Fibroblast of mammary gland (primary cell): ENCODE measurements around the gene CCDC38.

ENCODE experiments used
- DNase-seq: peaks from one replicate; pipeline ENCODE4 v3.0.0-alpha.2; 2010; ENCODE audit warnings: low read depth
- H3K4me3 ChIP-seq: 2 replicates; pipeline ENCODE4 v1.5.1; 2011; ENCODE audit warnings: low read depth, mild to moderate bottlenecking, low read length, moderate library complexity; ENCODE audit not compliant: control insufficient read depth
- TF ChIP-seq, protein P1 (sequence below): conservative IDR thresholded peaks from 2 replicates; pipeline ENCODE4 v1.5.1; 2011; ENCODE audit warnings: low read depth, low read length, inconsistent platforms; ENCODE audit not compliant: control insufficient read depth, insufficient read depth

Gene CCDC38

DNA sequence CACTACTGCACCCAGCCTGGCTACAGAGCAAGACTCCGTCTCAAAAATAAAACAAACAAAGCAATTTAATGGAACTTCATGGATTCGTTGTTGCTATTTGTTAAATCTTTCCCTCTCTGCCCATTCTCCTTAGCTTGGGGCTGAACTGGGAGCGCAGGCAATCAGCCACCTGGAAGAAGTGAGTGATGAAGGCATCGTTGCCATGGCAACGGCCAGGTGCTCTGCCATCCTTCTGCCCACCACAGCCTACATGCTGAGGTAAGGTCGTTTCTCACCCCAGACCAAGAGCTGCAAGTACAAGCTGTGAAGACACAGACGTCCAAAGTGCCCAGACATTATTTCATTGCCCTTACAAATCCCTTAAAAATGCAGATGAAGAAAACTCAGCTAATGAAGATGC is 19.8 kb upstream of the CCDC38 start:
- TF ChIP-seq, protein P1, sequence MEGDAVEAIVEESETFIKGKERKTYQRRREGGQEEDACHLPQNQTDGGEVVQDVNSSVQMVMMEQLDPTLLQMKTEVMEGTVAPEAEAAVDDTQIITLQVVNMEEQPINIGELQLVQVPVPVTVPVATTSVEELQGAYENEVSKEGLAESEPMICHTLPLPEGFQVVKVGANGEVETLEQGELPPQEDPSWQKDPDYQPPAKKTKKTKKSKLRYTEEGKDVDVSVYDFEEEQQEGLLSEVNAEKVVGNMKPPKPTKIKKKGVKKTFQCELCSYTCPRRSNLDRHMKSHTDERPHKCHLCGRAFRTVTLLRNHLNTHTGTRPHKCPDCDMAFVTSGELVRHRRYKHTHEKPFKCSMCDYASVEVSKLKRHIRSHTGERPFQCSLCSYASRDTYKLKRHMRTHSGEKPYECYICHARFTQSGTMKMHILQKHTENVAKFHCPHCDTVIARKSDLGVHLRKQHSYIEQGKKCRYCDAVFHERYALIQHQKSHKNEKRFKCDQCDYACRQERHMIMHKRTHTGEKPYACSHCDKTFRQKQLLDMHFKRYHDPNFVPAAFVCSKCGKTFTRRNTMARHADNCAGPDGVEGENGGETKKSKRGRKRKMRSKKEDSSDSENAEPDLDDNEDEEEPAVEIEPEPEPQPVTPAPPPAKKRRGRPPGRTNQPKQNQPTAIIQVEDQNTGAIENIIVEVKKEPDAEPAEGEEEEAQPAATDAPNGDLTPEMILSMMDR, result no peak
- H3K4me3 ChIP-seq, result no peak overlapping the region
- no peak for DNase-seq

DNA sequence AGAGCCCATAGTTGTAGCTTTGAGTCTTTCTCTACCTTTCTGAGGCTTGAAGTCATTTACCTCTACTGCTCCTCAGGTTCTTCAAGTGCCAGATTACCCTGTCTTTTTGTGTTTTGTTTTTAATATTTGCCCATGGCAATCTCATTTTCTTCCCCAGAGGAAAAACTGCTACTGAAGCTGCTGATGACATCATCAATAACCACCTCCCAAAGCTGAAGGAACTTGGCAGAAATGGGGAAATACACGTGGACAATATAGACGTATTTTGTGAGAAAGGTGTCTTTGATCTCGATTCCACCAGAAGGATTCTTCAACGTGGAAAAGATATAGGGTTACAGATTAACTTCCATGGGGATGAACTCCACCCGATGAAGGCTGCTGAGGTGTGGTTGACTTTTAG is 17.8 kb upstream of the CCDC38 start:
- H3K4me3 ChIP-seq, result no peak overlapping the region
- DNase-seq, result no peak
- TF ChIP-seq, protein P1, result no peak

DNA sequence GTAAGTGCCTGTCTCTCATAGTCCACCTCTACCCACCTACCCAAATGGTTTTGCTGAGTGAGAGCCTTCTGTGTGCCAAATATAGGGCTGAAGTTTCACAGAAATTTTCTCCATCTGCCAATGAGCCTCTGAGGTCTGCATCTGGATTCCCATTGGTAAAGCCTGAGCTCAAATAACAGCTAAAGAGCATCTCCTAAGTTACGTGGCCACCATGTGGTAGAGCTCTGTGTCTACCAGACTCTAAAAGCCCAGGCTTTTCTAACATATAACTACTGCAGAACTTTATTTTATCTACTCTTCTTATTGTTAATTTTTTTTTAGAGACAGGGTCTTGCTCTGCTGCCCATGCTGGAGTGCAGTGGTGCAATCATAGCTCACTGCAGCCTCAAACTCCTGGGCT is 16.7 kb upstream of the CCDC38 start:
- DNase-seq, result peak; percentile 19
- H3K4me3 ChIP-seq, result no peak overlapping the region
- TF ChIP-seq, protein P1, result no peak

DNA sequence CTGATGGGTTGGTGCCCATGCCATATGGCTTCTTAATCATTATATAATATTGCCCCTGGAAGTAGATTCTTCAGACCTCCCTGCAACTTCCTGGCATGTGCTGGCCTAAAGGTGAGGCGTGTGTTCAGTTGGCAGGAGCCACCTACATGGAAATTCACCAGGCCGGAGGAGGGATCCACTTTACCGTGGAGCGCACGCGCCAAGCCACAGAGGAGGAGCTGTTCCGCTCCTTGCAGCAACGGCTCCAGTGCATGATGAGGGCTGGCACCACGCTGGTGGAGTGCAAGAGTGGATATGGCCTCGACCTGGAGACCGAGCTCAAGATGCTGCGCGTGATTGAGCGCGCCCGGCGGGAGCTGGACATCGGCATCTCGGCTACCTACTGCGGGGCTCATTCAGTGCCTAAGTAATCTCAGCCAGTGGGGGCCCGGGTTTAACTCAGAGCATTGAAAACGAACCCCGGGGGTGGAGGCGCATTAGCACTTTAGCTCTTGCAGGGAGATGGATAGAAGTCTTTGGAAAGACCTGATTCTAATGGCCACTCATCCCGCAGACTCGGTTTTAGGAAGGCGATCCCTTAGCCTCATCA is 14.2 kb upstream of the CCDC38 start:
- DNase-seq, result no peak
- no peak overlapping the region for H3K4me3 ChIP-seq
- TF ChIP-seq, protein P1, result no peak

DNA sequence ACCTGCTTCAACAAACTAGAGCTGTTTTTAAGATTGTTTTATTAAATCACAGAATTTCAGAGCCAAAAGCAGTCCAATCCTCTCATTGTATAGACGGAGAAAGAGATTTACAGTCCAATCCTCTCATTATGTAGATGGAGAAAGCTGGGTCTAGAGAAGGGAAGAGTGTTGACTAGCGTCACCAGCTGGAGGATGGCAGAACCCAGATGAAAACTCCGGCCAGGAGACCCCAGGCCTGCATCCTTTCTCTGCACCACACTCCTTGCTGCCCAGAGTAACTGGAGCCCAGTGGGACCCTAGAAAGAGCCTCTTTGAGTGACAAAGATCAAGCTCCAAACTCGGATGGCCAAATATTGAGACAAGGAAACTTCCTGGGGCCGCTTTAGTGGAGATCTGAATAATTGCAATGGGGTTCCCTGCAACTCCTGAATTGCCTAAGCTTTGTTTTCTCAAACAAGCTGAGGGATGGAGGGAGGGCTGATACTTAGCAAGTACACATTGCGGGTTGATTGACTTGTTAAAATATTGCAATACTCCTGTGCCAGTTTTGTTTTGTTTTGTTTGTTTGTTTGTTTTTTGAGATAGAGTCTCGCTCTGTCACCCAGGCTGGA is 13.2 kb upstream of the CCDC38 start:
- TF ChIP-seq, protein P1, result no peak
- H3K4me3 ChIP-seq, result no peak overlapping the region
- no peak for DNase-seq

DNA sequence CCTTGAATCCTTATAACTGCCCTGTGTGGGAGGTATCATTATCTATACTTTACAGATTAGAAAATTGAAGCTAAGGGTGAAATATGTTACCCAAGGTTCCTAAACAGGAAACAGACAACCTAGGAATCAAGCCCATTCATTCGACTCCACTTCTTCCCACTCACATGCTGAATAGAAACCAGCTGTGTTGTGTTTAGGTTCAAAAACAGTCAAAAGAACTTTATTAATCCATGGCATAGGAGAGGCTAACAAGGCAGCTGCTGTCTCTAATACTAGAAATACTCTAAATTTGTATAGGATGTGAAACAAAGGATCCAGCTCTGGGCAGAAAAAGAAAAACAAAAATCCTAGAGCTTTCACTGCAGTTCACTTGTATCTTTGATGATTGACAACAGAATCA is 10.6 kb upstream of the CCDC38 start:
- DNase-seq, result no peak

More for the DNA sequence above, 10.6 kb upstream of the CCDC38 start:
- TF ChIP-seq, protein P1, result no peak
- no peak overlapping the region for H3K4me3 ChIP-seq
